ENCODE measurements around the gene TENM4.

The TENM4 gene

DNA sequence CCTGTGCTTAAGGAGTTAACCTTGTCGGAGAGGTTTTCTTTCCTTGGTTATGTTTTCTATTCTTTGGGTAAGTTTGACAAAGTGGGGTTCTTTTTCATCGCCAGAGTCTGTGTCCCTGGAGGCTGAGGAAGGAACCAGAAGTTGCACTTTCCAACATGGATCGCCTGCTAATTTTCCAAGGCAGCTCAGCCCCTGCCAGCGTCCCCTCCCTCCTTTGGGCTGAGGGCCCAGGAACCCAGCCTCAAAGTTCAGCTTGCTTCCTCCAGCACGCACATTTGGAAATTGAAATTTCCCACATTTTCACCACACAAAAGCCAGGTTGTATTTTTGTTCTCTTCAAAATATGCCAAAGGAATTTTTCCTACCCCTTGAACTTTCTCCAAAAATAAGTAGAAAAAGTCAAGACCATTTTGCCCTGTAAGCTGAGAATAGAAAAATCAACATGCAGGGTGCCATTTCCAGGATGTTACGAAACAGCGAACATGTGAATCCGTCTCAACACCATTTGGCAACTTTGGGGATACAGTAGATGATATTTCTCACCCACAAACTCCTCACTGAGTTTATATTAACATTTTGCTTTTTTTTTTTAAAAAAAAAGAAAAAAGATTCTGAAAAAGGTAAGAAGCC lies 343.5 kb downstream of the TENM4 start:
- no peak overlapping the region for H3K4me3 ChIP-seq (ENCODE audit: low read depth, low read length)

DNA sequence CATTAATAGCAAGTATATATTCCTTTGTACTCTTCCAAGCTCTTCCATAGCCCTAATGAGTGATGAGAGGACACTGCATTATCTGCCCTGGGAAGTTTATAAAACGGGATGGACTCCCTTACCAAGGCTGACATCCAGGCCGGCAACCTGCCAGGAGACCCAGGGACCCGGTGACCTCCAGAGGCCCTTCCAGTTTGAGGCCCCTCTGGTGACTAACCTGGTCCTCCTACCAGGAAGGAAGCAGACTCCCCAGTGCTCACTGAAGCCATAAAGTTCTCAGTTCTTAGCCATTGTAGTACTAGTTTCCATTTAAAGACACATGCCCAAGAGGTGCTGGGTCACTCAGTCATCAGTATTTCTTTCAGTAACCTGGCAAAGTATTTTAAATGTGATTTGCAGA lies 345.4 kb downstream of the TENM4 start:
- no peak overlapping the region for H3K4me3 ChIP-seq (ENCODE audit: low read depth, low read length)

DNA sequence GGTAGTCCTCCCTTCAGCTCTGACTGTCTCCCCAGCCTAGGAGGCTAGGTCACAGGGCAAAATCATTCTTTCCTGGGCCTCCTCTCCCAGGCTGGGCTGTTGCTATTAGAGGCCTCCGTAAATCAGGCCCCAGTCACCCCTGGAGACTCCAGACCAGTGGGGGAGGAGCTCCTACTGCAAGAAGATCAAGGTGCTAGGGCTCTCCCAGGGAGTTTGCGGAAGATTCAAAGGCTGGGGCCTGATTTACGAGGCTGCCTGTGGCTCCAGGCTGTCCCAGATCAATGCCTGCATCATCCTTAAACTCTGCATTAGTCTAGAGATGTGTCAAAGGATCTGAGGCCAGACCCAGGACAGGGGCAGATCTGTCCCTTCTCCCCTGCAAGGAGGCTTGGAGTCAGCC lies 346.2 kb downstream of the TENM4 start:
- no peak overlapping the region for H3K4me3 ChIP-seq (ENCODE audit: low read depth, low read length)

- no peak overlapping the region for H3K4me3 ChIP-seq (ENCODE audit: low read depth, low read length)
These were observed 348.0 kb downstream of the TENM4 start for GRCh38 chr11:79092791-79093353.

DNA sequence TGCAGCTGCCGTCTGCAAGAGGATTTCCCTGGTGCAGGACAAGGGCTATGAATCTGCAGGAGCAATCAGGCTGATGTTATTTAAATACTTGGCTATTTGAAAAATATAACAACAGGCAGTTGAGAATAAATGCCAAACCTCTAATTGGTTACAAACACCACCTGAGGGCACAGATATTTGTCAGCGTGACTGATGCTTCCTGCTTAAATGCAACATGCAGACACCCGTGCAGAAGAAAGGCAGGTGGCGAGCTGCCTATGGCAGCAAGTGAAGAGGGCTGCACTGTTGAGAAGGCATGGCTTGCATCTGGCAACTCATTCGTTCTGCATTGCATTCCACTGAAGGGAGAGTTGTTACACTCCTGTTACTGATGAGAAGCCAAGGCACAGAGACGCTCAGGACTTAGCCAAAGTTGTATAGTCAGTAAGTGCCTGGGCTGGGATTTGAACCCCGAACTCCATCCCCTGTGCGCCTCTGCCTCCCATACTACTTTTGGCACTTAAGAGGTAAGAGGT lies 350.6 kb downstream of the TENM4 start:
- H3K4me3 ChIP-seq (ENCODE audit: low read depth, low read length): no peak overlapping the region

- H3K4me3 ChIP-seq (ENCODE audit: low read depth, low read length): no peak overlapping the region
These were observed 351.2 kb downstream of the TENM4 start for GRCh38 chr11:79089601-79090000.

GRCh38 chr11:79088967-79089366 lies 351.9 kb downstream of the TENM4 start:
- H3K4me3 ChIP-seq (ENCODE audit: low read depth, low read length): no peak overlapping the region

DNA sequence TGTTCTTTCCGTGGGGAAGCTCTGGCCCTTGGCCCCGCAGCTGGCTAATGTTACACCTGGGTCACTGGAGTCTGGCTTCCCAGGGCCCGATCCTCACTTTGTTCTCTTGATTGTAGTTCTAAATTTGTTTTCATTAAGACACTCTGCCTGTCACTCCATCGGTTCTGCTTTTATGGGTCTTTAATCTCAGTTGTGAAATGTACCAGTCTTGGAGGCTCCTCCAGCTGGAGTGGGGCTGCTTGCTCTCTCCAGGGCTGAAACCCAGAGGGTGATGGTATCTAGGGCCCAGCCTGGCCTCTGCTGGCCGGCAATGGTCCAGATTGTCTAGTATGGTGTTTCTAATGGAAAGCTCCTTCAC lies 352.9 kb downstream of the TENM4 start:
- no peak overlapping the region for H3K4me3 ChIP-seq (ENCODE audit: low read depth, low read length)

- H3K4me3 ChIP-seq (ENCODE audit: low read depth, low read length): no peak overlapping the region
These were observed 353.4 kb downstream of the TENM4 start for GRCh38 chr11:79087238-79087960.

DNA sequence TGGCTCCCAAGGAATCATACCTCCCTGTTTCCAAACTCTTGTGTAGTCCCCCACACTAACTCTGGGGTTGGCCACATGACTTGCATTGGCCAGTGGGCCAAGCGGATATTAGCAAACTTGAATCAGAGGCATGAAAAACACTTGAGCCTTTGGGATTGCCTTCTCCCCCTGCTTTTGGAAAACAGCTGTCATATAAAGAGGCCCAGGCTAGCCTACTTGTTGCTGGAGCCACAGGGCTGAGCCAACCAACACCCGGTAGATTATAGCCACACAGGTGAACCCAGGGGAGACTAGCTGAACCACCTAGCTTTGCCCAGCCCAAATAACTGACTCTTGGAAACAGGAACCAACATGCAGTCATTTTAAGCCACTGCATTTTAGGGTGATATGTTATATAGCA lies 354.8 kb downstream of the TENM4 start:
- H3K4me3 ChIP-seq (ENCODE audit: low read depth, low read length): no peak overlapping the region

DNA sequence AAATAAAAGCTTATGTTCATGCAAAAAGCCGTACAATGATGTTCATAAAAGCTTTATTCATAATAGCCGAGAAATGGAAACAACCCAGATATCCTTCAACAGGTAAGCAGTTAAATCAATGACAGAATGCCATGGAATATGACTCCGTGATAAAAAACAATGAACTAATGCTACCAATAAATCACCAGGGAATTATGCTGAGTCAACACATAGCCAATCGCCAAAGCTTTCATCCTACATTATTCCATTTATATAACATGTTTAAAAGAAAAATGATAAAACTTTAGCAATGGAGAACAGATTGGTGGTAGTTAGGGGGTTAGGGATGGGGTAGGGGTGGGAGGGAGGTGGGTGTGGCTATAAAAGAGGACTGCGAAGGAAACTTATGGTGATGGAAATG lies 356.4 kb downstream of the TENM4 start:
- H3K4me3 ChIP-seq (ENCODE audit: low read depth, low read length): no peak overlapping the region

GRCh38 chr11:79083352-79083751 lies 357.5 kb downstream of the TENM4 start:
- no peak overlapping the region for H3K4me3 ChIP-seq (ENCODE audit: low read depth, low read length)

DNA sequence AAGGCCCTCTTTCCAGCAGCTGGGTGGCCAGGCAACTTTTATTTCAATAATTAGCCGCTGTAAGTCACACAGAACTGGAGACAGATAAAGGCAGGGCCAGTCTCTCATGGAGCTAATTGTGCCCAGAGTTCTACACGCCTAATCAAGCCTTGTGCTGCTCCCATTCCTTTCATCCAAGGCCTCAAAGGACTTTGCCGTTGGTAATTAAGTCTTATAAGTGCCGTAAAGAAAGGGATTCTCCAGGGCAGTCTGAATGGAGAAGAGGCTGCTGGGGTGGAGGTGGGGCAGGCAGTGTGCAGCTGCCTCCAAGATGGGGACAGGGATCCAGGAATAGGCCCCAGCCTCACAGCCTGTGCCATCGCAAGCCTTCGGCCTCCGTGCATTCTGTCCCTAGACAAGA lies 357.9 kb downstream of the TENM4 start:
- H3K4me3 ChIP-seq (ENCODE audit: low read depth, low read length): no peak overlapping the region

- no peak overlapping the region for H3K4me3 ChIP-seq (ENCODE audit: low read depth, low read length)
These were observed 358.6 kb downstream of the TENM4 start for GRCh38 chr11:79082280-79082679.

GRCh38 chr11:79081471-79082031 lies 359.3 kb downstream of the TENM4 start:
- H3K4me3 ChIP-seq (ENCODE audit: low read depth, low read length): no peak overlapping the region

- H3K4me3 ChIP-seq (ENCODE audit: low read depth, low read length): no peak overlapping the region
These were observed 360.3 kb downstream of the TENM4 start for GRCh38 chr11:79080551-79080950.

- no peak overlapping the region for H3K4me3 ChIP-seq (ENCODE audit: low read depth, low read length)
These were observed 361.8 kb downstream of the TENM4 start for GRCh38 chr11:79078999-79079398.

- no peak overlapping the region for H3K4me3 ChIP-seq (ENCODE audit: low read depth, low read length)
These were observed 362.4 kb downstream of the TENM4 start for GRCh38 chr11:79078456-79078855.

DNA sequence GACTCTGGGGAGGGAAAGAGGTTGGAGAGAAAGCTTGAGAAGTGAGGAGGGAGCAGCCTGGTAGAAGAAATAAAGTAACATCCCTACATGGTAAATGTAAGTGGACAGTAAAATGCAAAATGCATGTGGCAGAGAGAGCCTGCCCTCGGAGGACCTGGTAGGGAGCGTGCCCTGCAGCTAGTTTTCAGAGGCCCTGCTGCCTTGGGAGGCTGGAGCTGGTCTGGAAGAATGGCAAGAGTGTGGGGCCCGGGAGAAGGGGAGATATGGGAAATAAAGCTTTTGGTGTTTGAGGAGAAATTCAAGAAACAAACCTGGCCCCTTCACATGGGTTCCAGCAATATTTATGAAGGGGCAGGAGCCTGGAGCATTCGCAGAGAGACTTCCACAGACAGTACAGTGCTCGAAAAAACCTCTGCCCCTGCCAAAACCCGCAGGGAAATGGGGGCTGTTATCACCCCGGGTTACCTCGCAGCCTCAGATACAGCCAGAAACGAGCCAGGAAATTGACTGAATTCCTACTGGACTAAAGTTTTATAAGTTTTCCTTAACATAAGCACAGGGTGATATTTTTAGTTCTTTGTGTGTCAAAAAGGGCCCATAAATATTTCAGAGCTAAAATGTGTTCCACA lies 363.0 kb downstream of the TENM4 start:
- H3K4me3 ChIP-seq (ENCODE audit: low read depth, low read length): no peak overlapping the region

GRCh38 chr11:79076526-79077115 lies 364.2 kb downstream of the TENM4 start:
- no peak overlapping the region for H3K4me3 ChIP-seq (ENCODE audit: low read depth, low read length)

GRCh38 chr11:79074547-79074946 lies 366.3 kb downstream of the TENM4 start:
- H3K4me3 ChIP-seq (ENCODE audit: low read depth, low read length): no peak overlapping the region
